ENCODE data around the gene RAC2.

DNA sequence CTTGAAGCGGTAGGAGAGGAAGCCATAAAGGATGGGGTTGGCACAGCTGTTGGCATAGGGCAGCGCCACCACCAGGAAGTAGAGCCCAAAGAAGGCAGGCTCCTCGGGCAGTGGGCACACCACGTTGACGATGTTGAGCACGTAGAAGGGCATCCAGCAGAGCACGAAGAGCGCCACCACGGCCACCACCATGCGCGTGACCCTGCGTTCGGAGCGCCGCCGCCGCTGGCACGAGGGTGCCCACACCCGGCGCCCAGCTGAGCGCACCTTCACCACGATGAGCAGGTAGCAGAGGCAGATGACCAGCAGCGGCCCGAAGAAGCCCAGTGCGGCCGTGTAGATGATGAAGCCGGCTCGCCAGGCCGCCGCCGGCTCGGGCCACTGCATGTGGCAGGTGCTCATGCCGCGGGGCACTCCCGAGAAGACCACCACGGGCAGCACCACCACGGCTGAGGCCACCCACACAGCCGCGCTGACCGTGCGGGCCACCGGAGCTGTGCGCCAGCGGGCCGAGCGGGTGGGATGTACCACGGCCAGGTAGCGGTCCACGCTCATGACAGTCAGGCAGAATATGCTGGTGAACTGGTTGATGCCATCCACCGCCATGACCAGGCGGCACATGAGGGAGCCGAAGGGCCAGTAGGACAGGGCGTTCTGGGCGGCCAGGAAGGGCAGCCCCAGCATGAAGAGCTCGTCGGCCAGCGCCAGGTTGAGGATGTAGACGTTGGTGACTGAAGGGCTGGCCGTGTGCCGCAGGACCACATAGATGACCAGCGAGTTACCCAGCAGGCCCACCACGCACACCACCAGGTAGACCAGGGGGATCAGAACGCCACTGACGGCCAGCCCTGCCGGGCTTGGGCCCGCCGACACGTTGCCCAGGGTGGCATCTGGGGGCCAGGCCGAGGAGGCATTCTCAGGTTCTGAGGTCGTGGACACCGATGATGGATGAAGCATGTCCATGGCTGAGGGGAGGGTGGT is 36.9 kb downstream of the RAC2 start:
- TF ChIP-seq POLR2A (IDR thresholded peaks at IDR 0.05), result no peak
- TF ChIP-seq, protein P1, sequence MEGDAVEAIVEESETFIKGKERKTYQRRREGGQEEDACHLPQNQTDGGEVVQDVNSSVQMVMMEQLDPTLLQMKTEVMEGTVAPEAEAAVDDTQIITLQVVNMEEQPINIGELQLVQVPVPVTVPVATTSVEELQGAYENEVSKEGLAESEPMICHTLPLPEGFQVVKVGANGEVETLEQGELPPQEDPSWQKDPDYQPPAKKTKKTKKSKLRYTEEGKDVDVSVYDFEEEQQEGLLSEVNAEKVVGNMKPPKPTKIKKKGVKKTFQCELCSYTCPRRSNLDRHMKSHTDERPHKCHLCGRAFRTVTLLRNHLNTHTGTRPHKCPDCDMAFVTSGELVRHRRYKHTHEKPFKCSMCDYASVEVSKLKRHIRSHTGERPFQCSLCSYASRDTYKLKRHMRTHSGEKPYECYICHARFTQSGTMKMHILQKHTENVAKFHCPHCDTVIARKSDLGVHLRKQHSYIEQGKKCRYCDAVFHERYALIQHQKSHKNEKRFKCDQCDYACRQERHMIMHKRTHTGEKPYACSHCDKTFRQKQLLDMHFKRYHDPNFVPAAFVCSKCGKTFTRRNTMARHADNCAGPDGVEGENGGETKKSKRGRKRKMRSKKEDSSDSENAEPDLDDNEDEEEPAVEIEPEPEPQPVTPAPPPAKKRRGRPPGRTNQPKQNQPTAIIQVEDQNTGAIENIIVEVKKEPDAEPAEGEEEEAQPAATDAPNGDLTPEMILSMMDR (IDR thresholded peaks at IDR 0.05), result no peak

All from Peyer's patch (tissue), 4 donors.